Measurements from ENCODE around the gene HYDIN.

The HYDIN gene

GRCh38 chr16:70800781-70801480, 429.6 kb downstream of the HYDIN start, which contains the start of gene VAC14:
Gene VAC14, minus strand, starts transcription at chr16:70801158. Its CDS starts 258 bp downstream, at chr16:70800900.
- TF ChIP-seq CTCF (conservative IDR thresholded peaks at IDR 0.05), result no peak
- H3K27ac ChIP-seq, result peak within 1 kb of the TSS; percentile 63

- H3K27ac ChIP-seq, result peak overlapping the region; percentile 63
Measured at GRCh38 chr16:70800311-70800710, 430.2 kb downstream of the HYDIN start.

DNA sequence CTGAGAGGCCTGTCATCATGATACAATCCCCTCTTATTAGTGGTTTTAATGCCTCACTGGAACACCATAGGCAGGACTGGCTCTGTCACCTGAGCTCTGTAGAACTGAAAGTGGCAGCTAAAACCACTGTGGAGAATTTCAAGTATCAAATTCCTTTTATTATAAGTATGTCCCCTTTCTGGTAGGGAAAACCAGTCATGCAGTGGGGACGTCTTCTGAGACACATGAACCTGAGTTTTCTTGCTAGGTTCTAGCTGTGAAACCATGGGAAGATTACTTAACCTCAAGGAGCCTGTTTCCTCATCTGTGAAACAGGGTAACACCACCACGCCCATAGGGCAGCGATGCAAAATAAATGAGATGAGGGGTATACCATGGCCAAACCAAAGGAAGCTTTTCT, 434.2 kb downstream of the HYDIN start:
- TF ChIP-seq ZFX (IDR thresholded peaks at IDR 0.05) (no peak), CTCF (conservative IDR thresholded peaks at IDR 0.05) (no peak)
- no peak overlapping the region for H3K27ac ChIP-seq

More at GRCh38 chr16:70800311-70800710, 430.2 kb downstream of the HYDIN start:
- TF ChIP-seq CTCF (conservative IDR thresholded peaks at IDR 0.05) (no peak), ZFX (IDR thresholded peaks at IDR 0.05) (no peak)

DNA sequence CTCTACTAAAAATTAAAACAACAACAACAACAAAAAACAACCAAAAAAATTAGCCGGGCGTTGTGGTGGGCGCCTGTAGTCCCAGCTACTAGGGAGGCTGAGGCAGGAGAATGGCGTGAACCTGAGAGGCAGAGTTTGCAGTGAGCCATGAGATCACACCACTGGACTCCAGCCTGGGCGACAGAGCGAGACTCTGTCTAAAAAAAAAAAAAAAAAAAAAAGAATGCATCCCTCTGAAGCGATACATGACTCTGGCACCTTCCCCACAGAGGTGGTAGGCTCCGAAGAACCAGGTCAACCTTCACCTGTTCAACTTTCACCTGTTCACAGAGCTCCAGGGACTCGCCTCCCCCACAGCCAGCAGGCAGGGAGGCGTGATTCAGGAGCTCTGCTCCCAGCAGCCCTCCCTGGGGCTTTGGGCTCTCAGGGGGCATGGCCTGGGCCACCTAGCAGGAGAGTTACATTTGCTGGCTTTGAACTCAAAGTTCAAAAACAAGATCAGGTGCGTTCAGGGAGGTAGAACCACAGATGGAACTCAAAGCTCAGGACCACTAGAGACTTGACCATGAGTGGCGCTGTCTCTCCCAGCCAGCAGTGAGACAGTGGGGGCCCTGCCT, 435.1 kb downstream of the HYDIN start:
- TF ChIP-seq ZFX (IDR thresholded peaks at IDR 0.05) (no peak), CTCF (conservative IDR thresholded peaks at IDR 0.05) (no peak)
- no peak overlapping the region for H3K27ac ChIP-seq

GRCh38 chr16:70793851-70794502, 436.5 kb downstream of the HYDIN start:
- H3K27ac ChIP-seq, result no peak overlapping the region
- no peak for TF ChIP-seq ZFX (IDR thresholded peaks at IDR 0.05)
- TF ChIP-seq CTCF (conservative IDR thresholded peaks at IDR 0.05), result no peak

- TF ChIP-seq CTCF (conservative IDR thresholded peaks at IDR 0.05) (no peak), ZFX (IDR thresholded peaks at IDR 0.05) (no peak)
- no peak overlapping the region for H3K27ac ChIP-seq
Measured at GRCh38 chr16:70790815-70791214, 439.7 kb downstream of the HYDIN start.
